ENCODE results near the gene STOM.
A peak's percentile ranks its signal among the peaks of the same experiment; 100 is the strongest.

The STOM gene

GRCh38 chr9:121298016-121298538, 72.0 kb downstream of the STOM start:
- Histone ChIP-seq H3K27ac (peak overlapping the region; percentile 66), H3K9me3 (no peaks in the 10 kb centered on the region), H3K4me3 (ENCODE audit: low read depth in 1 of 2, low read length in 1 of 2) (no peak overlapping the region), H3K27me3 (no peaks in the 10 kb centered on the region), H3K36me3 (peaks cover 37% of the 10 kb centered on the region), H3K4me1 (ENCODE audit: control insufficient read depth in 1 of 2, insufficient read depth in 1 of 2, low read depth in 1 of 2, low read length in 1 of 2) (peaks cover 40 to 52% of the 10 kb centered on the region in 2 experiments)
- TF ChIP-seq CTCF (IDR thresholded peaks at IDR 0.05): no peak

GRCh38 chr9:121297389-121297788, 72.7 kb downstream of the STOM start:
- Histone ChIP-seq H3K27ac (peak overlapping the region; percentile 66), H3K27me3 (no peaks in the 10 kb centered on the region), H3K4me1 (ENCODE audit: control insufficient read depth in 1 of 2, insufficient read depth in 1 of 2, low read depth in 1 of 2, low read length in 1 of 2) (peaks cover 40 to 52% of the 10 kb centered on the region in 2 experiments), H3K36me3 (peaks cover 37% of the 10 kb centered on the region), H3K4me3 (ENCODE audit: low read depth in 1 of 2, low read length in 1 of 2) (no peak overlapping the region), H3K9me3 (no peaks in the 10 kb centered on the region)
- no peak for TF ChIP-seq CTCF (IDR thresholded peaks at IDR 0.05)

- TF ChIP-seq CTCF (IDR thresholded peaks at IDR 0.05): no peak
- Histone ChIP-seq H3K4me3 (ENCODE audit: low read depth in 1 of 2, low read length in 1 of 2) (no peak overlapping the region), H3K27ac (peak overlapping the region; percentile 66), H3K36me3 (peaks cover 31% of the 10 kb centered on the region), H3K27me3 (no peaks in the 10 kb centered on the region), H3K4me1 (ENCODE audit: control insufficient read depth in 1 of 2, insufficient read depth in 1 of 2, low read depth in 1 of 2, low read length in 1 of 2) (peaks cover 40 to 52% of the 10 kb centered on the region in 2 experiments), H3K9me3 (no peaks in the 10 kb centered on the region)
Measured at GRCh38 chr9:121296213-121297127, 73.6 kb downstream of the STOM start.

- Histone ChIP-seq H3K27me3 (no peaks in the 10 kb centered on the region), H3K4me3 (ENCODE audit: low read depth in 1 of 2, low read length in 1 of 2) (no peak overlapping the region), H3K9me3 (no peaks in the 10 kb centered on the region), H3K36me3 (peaks cover 31% of the 10 kb centered on the region), H3K27ac (peak overlapping the region; percentile 66), H3K4me1 (ENCODE audit: control insufficient read depth in 1 of 2, insufficient read depth in 1 of 2, low read depth in 1 of 2, low read length in 1 of 2) (peaks cover 40 to 52% of the 10 kb centered on the region in 2 experiments)
- no peak for TF ChIP-seq CTCF (IDR thresholded peaks at IDR 0.05)
Measured at GRCh38 chr9:121295662-121296191, 74.3 kb downstream of the STOM start.

- H3K27me3 ChIP-seq: no peaks in the 10 kb centered on the region
- no peaks in the 10 kb centered on the region for H3K9me3 ChIP-seq
- H3K27ac ChIP-seq: peak overlapping the region; percentile 66
- no peak for TF ChIP-seq CTCF (IDR thresholded peaks at IDR 0.05)
- no peak overlapping the region for H3K4me3 ChIP-seq (ENCODE audit: low read depth in 1 of 2, low read length in 1 of 2)
- peaks cover 31% of the 10 kb centered on the region for H3K36me3 ChIP-seq
- H3K4me1 ChIP-seq (ENCODE audit: control insufficient read depth in 1 of 2, insufficient read depth in 1 of 2, low read depth in 1 of 2, low read length in 1 of 2): peaks cover 37 to 46% of the 10 kb centered on the region in 2 experiments
Measured at GRCh38 chr9:121294866-121295661, 75.0 kb downstream of the STOM start.

Measured in neutrophil (primary cell).